Neuronal stem cell (in vitro differentiated cells): ENCODE measurements around the gene PLEKHA7.

ENCODE experiments used
- DNase-seq: peaks from one replicate; pipeline ENCODE4 v3.0.0-alpha.2; 2013; ENCODE audit warnings: low spot score
- H2AFZ ChIP-seq: one replicate; pipeline ENCODE4 v1.6.1; 2013; ENCODE audit warnings: mild to moderate bottlenecking, low read length, inconsistent platforms
- H2AK5ac ChIP-seq: 2 replicates; pipeline ENCODE4 v1.6.1; 2013; ENCODE audit warnings: low read depth, mild to moderate bottlenecking, inconsistent platforms, low read length, moderate library complexity, mixed read lengths
- H2BK120ac ChIP-seq: 2 replicates; pipeline ENCODE4 v1.6.1; 2013; ENCODE audit warnings: low read depth, mild to moderate bottlenecking, inconsistent platforms, low read length, moderate library complexity, mixed read lengths
- H2BK12ac ChIP-seq: one replicate; pipeline ENCODE4 v1.6.1; 2013; ENCODE audit warnings: low read length, inconsistent platforms
- H2BK15ac ChIP-seq: 2 replicates; pipeline ENCODE4 v1.6.1; 2013; ENCODE audit warnings: mild to moderate bottlenecking, low read length, inconsistent platforms, mixed read lengths
- H2BK5ac ChIP-seq: one replicate; pipeline ENCODE4 v1.6.1; 2013; ENCODE audit warnings: inconsistent platforms, mild to moderate bottlenecking, low read length, moderate library complexity
- H3K14ac ChIP-seq: one replicate; pipeline ENCODE4 v1.6.1; 2013; ENCODE audit warnings: low read length, inconsistent platforms
- H3K18ac ChIP-seq: 2 replicates; pipeline ENCODE4 v1.6.1; 2013; ENCODE audit warnings: low read length, inconsistent platforms
- H3K23ac ChIP-seq: 2 replicates; pipeline ENCODE4 v1.6.1; 2013; ENCODE audit warnings: low read depth, mild to moderate bottlenecking, mixed read lengths, low read length, inconsistent platforms; ENCODE audit not compliant: poor library complexity
- H3K27ac ChIP-seq: replicated peaks from 3 replicates; pipeline ENCODE4 v1.5.1; 2013; ENCODE audit warnings: low read length, inconsistent platforms
- H3K27me3 ChIP-seq, 3 experiments: 2 replicates each; pipeline ENCODE4 v1.6.1; 2013; ENCODE audit warnings: low read length in 3 of 3, mild to moderate bottlenecking in 2 of 3, inconsistent platforms in 1 of 3, low read depth in 1 of 3, mixed read lengths in 1 of 3, moderate library complexity in 1 of 3; ENCODE audit not compliant: control insufficient read depth in 3 of 3, insufficient read depth in 3 of 3
- H3K36me3 ChIP-seq, 2 donors: replicated peaks in 1 of 2; 2 replicates each; pipeline ENCODE4 v1.6.1; 2013; ENCODE audit warnings: low read length in 2 of 2; ENCODE audit not compliant: control insufficient read depth in 2 of 2, insufficient read depth in 2 of 2
- H3K4ac ChIP-seq: 2 replicates; pipeline ENCODE4 v1.6.1; 2013; ENCODE audit warnings: inconsistent platforms, mild to moderate bottlenecking, low read length, moderate library complexity
- H3K4me1 ChIP-seq, 2 donors: 1 replicate in 1 of 2; 2 replicates in 1 of 2; pipeline ENCODE4 v1.6.1; 2013; ENCODE audit warnings: low read length in 2 of 2, low read depth in 1 of 2; ENCODE audit not compliant: control insufficient read depth in 2 of 2, insufficient read depth in 1 of 2
- H3K4me2 ChIP-seq: one replicate; pipeline ENCODE4 v1.6.1; 2013; ENCODE audit warnings: mild to moderate bottlenecking, low read length, inconsistent platforms; ENCODE audit not compliant: insufficient read depth, poor library complexity, severe bottlenecking
- H3K4me3 ChIP-seq, 2 donors: 2 replicates each; pipeline ENCODE4 v1.5.1; 2013; ENCODE audit warnings: low read length in 2 of 2, mild to moderate bottlenecking in 2 of 2, inconsistent platforms in 1 of 2, moderate library complexity in 1 of 2
- H3K79me1 ChIP-seq: one replicate; pipeline ENCODE4 v1.6.1; 2013; ENCODE audit warnings: low read depth, mild to moderate bottlenecking, inconsistent platforms, low read length, moderate library complexity
- H3K9ac ChIP-seq: one replicate; pipeline ENCODE4 v1.6.1; 2013; ENCODE audit warnings: mild to moderate bottlenecking, low read depth, low read length, inconsistent platforms; ENCODE audit not compliant: poor library complexity
- H3K9me3 ChIP-seq, 2 donors: replicated peaks in 1 of 2; 2 replicates each; pipeline versions ENCODE3 to v1.6.1; 2013; ENCODE audit warnings: low read length in 2 of 2, mild to moderate bottlenecking in 2 of 2, inconsistent platforms in 1 of 2, low read depth in 1 of 2, mixed read lengths in 1 of 2, moderate library complexity in 1 of 2; ENCODE audit not compliant: control insufficient read depth in 2 of 2, insufficient read depth in 1 of 2
- H4K8ac ChIP-seq: one replicate; pipeline ENCODE4 v1.6.1; 2013; ENCODE audit warnings: low read depth, mild to moderate bottlenecking, inconsistent platforms, low read length, moderate library complexity
- H4K91ac ChIP-seq: one replicate; pipeline ENCODE4 v1.6.1; 2013; ENCODE audit warnings: low read length, low read depth, mild to moderate bottlenecking, inconsistent platforms; ENCODE audit not compliant: poor library complexity
- WGBS, 2 donors: extraction: QIAGEN DNeasy Blood & Tissue Kit; methylation state at CpG; one replicate each; pipeline ENCODE4 v1.1.7; 2013; ENCODE audit warnings: missing lambda C conversion rate in 2 of 2, mixed read lengths in 1 of 2; ENCODE audit not compliant: insufficient read length in 2 of 2, insufficient replicate concordance in 1 of 2; ENCODE audit errors: extremely low coverage in 2 of 2; 5-methylcytosine and 5-hydroxymethylcytosine counted together

The PLEKHA7 gene

DNA sequence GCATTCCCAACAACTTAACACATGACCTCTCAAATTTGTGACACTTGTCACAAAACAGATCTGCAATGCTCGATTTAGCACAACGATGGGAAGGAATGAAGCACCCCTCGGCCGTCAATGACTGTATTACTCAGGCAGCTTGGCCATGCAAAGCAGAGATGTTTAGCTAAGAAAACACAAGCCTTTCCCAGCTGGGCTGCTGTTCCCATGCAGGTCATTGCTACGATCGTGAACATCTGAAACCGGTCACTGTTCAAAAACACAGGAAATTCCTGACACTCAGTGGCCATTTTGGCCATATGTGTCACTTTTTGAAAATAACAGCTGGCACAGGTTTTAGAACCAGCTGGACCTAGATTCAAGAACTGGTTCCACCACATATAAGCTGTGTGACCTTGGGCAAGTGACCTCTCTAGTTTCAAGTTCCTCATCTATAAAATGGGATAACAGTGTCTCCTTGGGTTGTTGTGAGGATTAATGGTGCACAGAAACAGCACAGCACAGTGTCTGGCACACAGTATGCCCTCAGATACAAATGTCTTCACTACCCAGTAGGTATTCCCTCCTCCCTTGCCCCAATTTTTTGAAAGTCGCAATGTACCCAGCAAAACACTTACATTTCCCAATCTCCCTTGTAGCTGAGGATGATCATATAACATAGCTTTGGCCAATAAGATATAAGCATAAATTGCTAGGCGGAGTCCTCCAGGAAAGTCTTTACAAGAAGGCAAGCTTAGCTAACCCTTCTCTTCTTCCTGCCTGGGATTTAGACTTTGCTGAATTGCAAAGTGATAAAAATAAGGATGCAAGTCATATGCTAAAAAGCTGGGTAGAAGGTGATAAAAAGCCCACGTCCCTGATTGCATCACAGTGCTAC, 182.7 kb downstream of the PLEKHA7 start:
- Histone ChIP-seq H3K14ac (no peak overlapping the region), H3K27me3 (no peaks in the 10 kb centered on the region), H3K4ac (no peak overlapping the region), H4K91ac (no peak overlapping the region), H3K27ac (no peak overlapping the region), H3K18ac (no peak overlapping the region), H2AFZ (no peak overlapping the region), H3K4me3 (no peak overlapping the region), H2BK5ac (no peak overlapping the region), H3K36me3 (peaks cover 0 to 5% of the 10 kb centered on the region in 2 donors), H2BK15ac (no peak overlapping the region), H3K79me1 (no peaks in the 10 kb centered on the region), H3K9me3 (no peaks in the 10 kb centered on the region), H3K4me2 (no peak overlapping the region), H2BK12ac (no peak overlapping the region), H2AK5ac (no peak overlapping the region), H3K4me1 (peaks cover 0 to 11% of the 10 kb centered on the region in 2 donors), H3K23ac (peak overlapping the region; percentile 6), H4K8ac (no peak overlapping the region), H3K9ac (no peak overlapping the region), H2BK120ac (no peak overlapping the region)
- no CpG with 5 or more reads among the region's 10 CpGs for WGBS, 2 donors
- DNase-seq, result no peak

DNA sequence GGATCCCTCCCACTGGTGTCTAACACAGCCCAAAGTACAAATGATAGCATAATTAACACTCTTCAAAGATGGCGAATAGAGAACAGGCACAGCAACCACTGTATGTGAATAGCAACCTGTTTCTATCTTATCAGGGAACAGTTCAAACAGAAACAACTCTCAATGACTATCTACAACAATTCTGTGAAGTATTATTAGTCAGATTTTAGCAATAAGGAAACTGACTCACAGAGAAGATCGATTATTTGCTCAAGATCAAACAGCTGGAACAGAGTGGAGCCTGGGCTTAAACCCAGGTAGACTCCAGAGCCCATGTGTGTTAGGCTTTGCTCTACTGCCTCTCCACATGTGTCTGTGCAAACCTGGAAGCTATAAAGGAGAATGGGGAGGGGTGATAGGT, 187.1 kb downstream of the PLEKHA7 start:
- DNase-seq, result no peak
- Histone ChIP-seq H3K4me3 (no peak overlapping the region), H2BK12ac (no peak overlapping the region), H3K18ac (no peak overlapping the region), H3K9me3 (no peaks in the 10 kb centered on the region), H3K79me1 (no peaks in the 10 kb centered on the region), H3K27ac (no peak overlapping the region), H3K27me3 (no peaks in the 10 kb centered on the region), H2BK5ac (no peak overlapping the region), H4K8ac (no peak overlapping the region), H3K23ac (no peak overlapping the region), H2BK120ac (no peak overlapping the region), H3K14ac (no peak overlapping the region), H3K4me1 (peaks cover 18 to 20% of the 10 kb centered on the region in 2 donors), H2AFZ (no peak overlapping the region), H4K91ac (no peak overlapping the region), H2AK5ac (no peak overlapping the region), H3K4ac (no peak overlapping the region), H2BK15ac (no peak overlapping the region), H3K9ac (no peak overlapping the region), H3K4me2 (no peak overlapping the region), H3K36me3 (peaks cover 5 to 6% of the 10 kb centered on the region in 2 donors)
- no CpG with 5 or more reads among the region's 2 CpGs for WGBS, 2 donors

DNA sequence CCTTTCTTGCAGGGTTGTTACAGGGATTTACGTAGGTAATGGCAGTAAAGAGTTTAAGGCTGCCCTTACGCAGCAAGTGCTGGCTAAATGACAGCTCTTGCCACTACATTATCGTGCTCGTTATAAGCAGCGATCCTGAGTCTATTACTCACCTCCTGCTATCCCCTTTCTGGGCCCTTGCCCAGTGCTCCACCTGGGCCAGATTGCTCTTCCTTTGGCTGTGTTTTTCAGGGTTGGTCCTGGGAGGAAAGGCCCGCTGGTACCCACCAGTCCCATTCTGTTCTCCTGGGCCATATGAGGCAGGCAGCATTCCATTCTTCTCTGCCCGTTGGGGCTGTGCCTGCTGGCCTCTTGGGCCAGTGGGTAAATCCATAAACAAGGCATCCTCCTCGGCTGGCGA, 188.2 kb downstream of the PLEKHA7 start:
- peak overlapping the region; percentile 81 for H2AK5ac ChIP-seq
- H2BK15ac ChIP-seq, result peak overlapping the region; percentile 32
- no peak overlapping the region for H2BK12ac ChIP-seq
- H3K18ac ChIP-seq, result peak overlapping the region; percentile 63
- H4K8ac ChIP-seq, result no peak overlapping the region
- H3K36me3 ChIP-seq, result peaks cover 5 to 6% of the 10 kb centered on the region in 2 donors
- no peak overlapping the region for H3K4me2 ChIP-seq
- no CpG with 5 or more reads among the region's 9 CpGs for WGBS, 2 donors
- no peak overlapping the region for H2BK120ac ChIP-seq
- H3K27ac ChIP-seq, result peak overlapping the region; percentile 45
- peaks cover 20 to 23% of the 10 kb centered on the region in 2 donors for H3K4me1 ChIP-seq
- H3K27me3 ChIP-seq, result no peaks in the 10 kb centered on the region
- H4K91ac ChIP-seq, result no peak overlapping the region
- H3K79me1 ChIP-seq, result no peaks in the 10 kb centered on the region
- peak overlapping the region; percentile 73 for H3K9ac ChIP-seq
- no peak overlapping the region for H3K14ac ChIP-seq
- no peaks in the 10 kb centered on the region for H3K9me3 ChIP-seq
- no peak overlapping the region for H3K4ac ChIP-seq
- H3K4me3 ChIP-seq, result no peak overlapping the region
- no peak overlapping the region for H2AFZ ChIP-seq
- peak overlapping the region; percentile 62 for H2BK5ac ChIP-seq
- DNase-seq, result no peak
- H3K23ac ChIP-seq, result peak overlapping the region; percentile 43

DNA sequence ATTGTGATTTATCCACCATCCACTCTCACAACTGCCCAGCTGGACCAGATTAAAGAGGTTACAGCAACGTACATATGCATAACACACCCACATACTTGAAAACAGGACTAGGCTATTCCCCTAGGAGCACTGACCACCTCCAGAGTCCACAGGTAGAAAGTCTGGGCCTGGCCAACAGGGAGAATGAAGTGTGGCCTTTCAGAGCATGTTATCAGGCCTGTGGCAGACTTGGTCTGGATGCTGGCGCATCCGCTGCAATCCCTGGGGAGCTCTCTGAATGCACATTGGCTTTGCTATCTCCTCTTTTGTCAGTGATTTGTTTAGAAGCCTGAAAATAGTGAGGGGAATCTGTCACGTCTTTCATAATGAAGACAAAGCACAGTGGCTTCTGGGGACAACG, 189.1 kb downstream of the PLEKHA7 start:
- DNase-seq, result peak; percentile 43
- Histone ChIP-seq H3K79me1 (no peaks in the 10 kb centered on the region), H2AK5ac (no peak overlapping the region), H3K4me1 (peaks cover 23 to 28% of the 10 kb centered on the region in 2 donors), H3K27ac (peak overlapping the region; percentile 69), H2BK12ac (no peak overlapping the region), H3K14ac (no peak overlapping the region), H3K4me3 (no peak overlapping the region), H3K9me3 (no peaks in the 10 kb centered on the region), H3K18ac (no peak overlapping the region), H3K23ac (no peak overlapping the region), H4K8ac (no peak overlapping the region), H2AFZ (no peak overlapping the region), H2BK15ac (no peak overlapping the region), H3K4me2 (no peak overlapping the region), H2BK120ac (no peak overlapping the region), H3K4ac (no peak overlapping the region), H3K36me3 (peaks cover 5 to 6% of the 10 kb centered on the region in 2 donors), H4K91ac (no peak overlapping the region), H3K27me3 (no peaks in the 10 kb centered on the region), H3K9ac (no peak overlapping the region), H2BK5ac (no peak overlapping the region)
- no CpG with 5 or more reads among the region's 5 CpGs for WGBS, 2 donors
